ENCODE results near the gene GPBP1L1. TPM values are rescaled to one million over a fixed set of nuclear protein-coding genes. Genes with fewer than 3 reads are reported as not detected.

The GPBP1L1 gene
- total and polyA plus RNA-seq, 10 donors = 36.3 to 174 (median 130) TPM

GRCh38 chr1:45586769-45587168 is 99.6 kb downstream of the GPBP1L1 start:
- intact Hi-C loops (cut with DNase I; ENCODE audit: low total_unique reads) = no loop called here
- no peak for TF ChIP-seq POLR2A (IDR thresholded peaks at IDR 0.05)
- TF ChIP-seq, protein P1, sequence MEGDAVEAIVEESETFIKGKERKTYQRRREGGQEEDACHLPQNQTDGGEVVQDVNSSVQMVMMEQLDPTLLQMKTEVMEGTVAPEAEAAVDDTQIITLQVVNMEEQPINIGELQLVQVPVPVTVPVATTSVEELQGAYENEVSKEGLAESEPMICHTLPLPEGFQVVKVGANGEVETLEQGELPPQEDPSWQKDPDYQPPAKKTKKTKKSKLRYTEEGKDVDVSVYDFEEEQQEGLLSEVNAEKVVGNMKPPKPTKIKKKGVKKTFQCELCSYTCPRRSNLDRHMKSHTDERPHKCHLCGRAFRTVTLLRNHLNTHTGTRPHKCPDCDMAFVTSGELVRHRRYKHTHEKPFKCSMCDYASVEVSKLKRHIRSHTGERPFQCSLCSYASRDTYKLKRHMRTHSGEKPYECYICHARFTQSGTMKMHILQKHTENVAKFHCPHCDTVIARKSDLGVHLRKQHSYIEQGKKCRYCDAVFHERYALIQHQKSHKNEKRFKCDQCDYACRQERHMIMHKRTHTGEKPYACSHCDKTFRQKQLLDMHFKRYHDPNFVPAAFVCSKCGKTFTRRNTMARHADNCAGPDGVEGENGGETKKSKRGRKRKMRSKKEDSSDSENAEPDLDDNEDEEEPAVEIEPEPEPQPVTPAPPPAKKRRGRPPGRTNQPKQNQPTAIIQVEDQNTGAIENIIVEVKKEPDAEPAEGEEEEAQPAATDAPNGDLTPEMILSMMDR (IDR thresholded peaks at IDR 0.05 in 8 of 11, conservative IDR thresholded peaks at IDR 0.05 in 3 of 11) = no peak
- TF ChIP-seq POLR2AphosphoS5 (IDR thresholded peaks at IDR 0.05) = no peak
- H3K27me3 ChIP-seq (replicated peaks in 1 of 7) = no peaks in the 10 kb centered on the region
- H3K36me3 ChIP-seq = peaks cover 0 to 22% (median 4%) of the 10 kb centered on the region in 6 donors
- H3K4me1 ChIP-seq = peaks cover 27 to 86% (median 61%) of the 10 kb centered on the region in 6 donors
- no peaks in the 10 kb centered on the region for H3K9me3 ChIP-seq
- no peak for DNase-seq
- peak overlapping the region in 5 of 8 donors; percentile 24 to 100 (median 99) for H3K4me3 ChIP-seq
- 50 to 69% (median 58%) methylated on average over 4 of the region's 4 CpGs for WGBS, 5 donors
- H3K27ac ChIP-seq = peak overlapping the region in 7 of 8 donors; percentile 2 to 97 (median 94)

GRCh38 chr1:45585496-45586075 is 100.7 kb downstream of the GPBP1L1 start:
- Histone ChIP-seq H3K27me3 (replicated peaks in 1 of 7) (no peaks in the 10 kb centered on the region), H3K4me3 (peak overlapping the region; percentile 91 to 100 (median 99)), H3K9me3 (no peaks in the 10 kb centered on the region), H3K27ac (peak overlapping the region in 7 of 8 donors; percentile 91 to 97 (median 96)), H3K36me3 (peaks cover 0 to 13% (median 0%) of the 10 kb centered on the region in 6 donors), H3K4me1 (peaks cover 27 to 78% (median 56%) of the 10 kb centered on the region in 6 donors)
- WGBS, 5 donors = 28 to 41% (median 33%) methylated on average over 4 to 7 of the region's 7 CpGs
- intact Hi-C loops (cut with DNase I; ENCODE audit: low total_unique reads) = no loop called here
- no peak for DNase-seq
- TF ChIP-seq POLR2A (IDR thresholded peaks at IDR 0.05) = no peak
- TF ChIP-seq, protein P1 (IDR thresholded peaks at IDR 0.05 in 8 of 11, conservative IDR thresholded peaks at IDR 0.05 in 3 of 11) = no peak
- no peak for TF ChIP-seq POLR2AphosphoS5 (IDR thresholded peaks at IDR 0.05)

GRCh38 chr1:45585110-45585426 is 101.3 kb downstream of the GPBP1L1 start:
- 0 to 4% (median 4%) methylated on average over 5 of the region's 5 CpGs for WGBS, 5 donors
- intact Hi-C loops (cut with DNase I; ENCODE audit: low total_unique reads) = no loop called here
- Histone ChIP-seq H3K27ac (peak overlapping the region in 7 of 8 donors; percentile 91 to 97 (median 96)), H3K4me1 (peaks cover 27 to 74% (median 55%) of the 10 kb centered on the region in 6 donors), H3K9me3 (no peaks in the 10 kb centered on the region), H3K4me3 (peak overlapping the region; percentile 91 to 100 (median 99)), H3K36me3 (peaks cover 0 to 13% (median 0%) of the 10 kb centered on the region in 6 donors), H3K27me3 (replicated peaks in 1 of 7) (no peaks in the 10 kb centered on the region)
- DNase-seq = no peak
- no peak for TF ChIP-seq POLR2AphosphoS5 (IDR thresholded peaks at IDR 0.05)
- TF ChIP-seq, protein P1 (IDR thresholded peaks at IDR 0.05 in 8 of 11, conservative IDR thresholded peaks at IDR 0.05 in 3 of 11) = peak in 1 of 11 experiments; percentile 23

DNA sequence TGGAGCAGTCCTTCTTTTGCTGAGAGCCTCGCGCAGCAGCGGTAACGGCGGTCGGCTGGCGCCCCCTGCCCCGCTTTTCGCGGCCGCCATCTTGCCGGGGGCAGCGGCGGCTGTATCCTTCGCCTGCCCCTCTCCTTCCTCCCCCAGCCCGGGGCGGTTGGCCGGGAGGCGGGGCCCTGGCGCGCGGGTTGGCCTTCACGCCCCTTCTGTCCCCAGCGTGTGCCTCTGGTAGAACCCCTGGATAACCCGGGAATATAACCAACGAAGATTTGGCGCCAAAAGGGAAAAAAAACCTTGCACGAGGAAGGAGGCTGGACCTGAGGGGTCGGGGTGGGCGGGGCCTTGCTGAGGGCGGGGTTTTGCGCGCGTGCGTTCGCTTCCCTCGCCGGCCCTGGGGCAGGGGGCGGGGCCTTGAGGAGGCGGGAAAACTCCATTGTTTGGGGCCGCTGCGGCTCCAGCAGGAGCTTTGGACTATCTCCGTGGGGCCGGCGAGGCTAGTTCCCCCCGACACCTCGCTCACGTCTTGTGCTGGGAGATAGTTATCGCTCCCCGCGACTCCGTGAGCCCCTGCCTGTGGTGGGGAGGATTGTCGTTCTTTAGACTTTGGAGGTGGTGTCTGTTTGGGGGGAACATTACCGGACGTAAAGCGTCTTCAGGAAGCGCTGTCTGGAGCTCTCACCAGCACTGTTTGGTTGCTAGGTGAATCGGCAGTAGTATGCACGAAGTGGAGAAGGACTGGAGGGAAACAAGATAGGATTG is 101.8 kb downstream of the GPBP1L1 start:
- intact Hi-C loops (cut with DNase I; ENCODE audit: low total_unique reads) = no loop called here
- TF ChIP-seq POLR2A (IDR thresholded peaks at IDR 0.05) = no peak
- TF ChIP-seq, protein P1 (IDR thresholded peaks at IDR 0.05 in 8 of 11, conservative IDR thresholded peaks at IDR 0.05 in 3 of 11) = peak in 1 of 11 experiments; percentile 8
- peak; percentile 38 to 73 (median 43) for TF ChIP-seq POLR2AphosphoS5 (IDR thresholded peaks at IDR 0.05)

More for the DNA sequence above, 101.8 kb downstream of the GPBP1L1 start:
- DNase-seq = peak; percentile 96
- Histone ChIP-seq H3K36me3 (peaks cover 0 to 9% (median 0%) of the 10 kb centered on the region in 6 donors), H3K27ac (peak overlapping the region; percentile 91 to 97 (median 95)), H3K9me3 (no peaks in the 10 kb centered on the region), H3K27me3 (replicated peaks in 1 of 7) (no peaks in the 10 kb centered on the region), H3K4me1 (peaks cover 24 to 69% (median 52%) of the 10 kb centered on the region in 6 donors), H3K4me3 (peak overlapping the region; percentile 91 to 100 (median 99))
- WGBS, 5 donors = 0 to 1% (median 0%) methylated on average over 39 to 59 of the region's 59 CpGs

Data from spleen (tissue), 11 donors.